Measurements from ENCODE around the gene FBXO8. TPM values are rescaled to one million over a fixed set of nuclear protein-coding genes. Genes with fewer than 3 reads are reported as not detected.
"Not testable (repeated sequence)": the region's sequence is repeated elsewhere in the genome, so short reads cannot be mapped to it uniquely, and the experiment has no call there.

The FBXO8 gene
- polyA plus RNA-seq, 2 of the 4 experiments (the other 2 are of a cell fraction) = 10.3 to 19.5 TPM

- WGBS (ENCODE audit: missing lambda C conversion rate) = 90% methylated on average over 1 of the region's 1 CpG
- Histone ChIP-seq H3K9me3 (no peaks in the 10 kb centered on the region), H3K27ac (no peak overlapping the region), H3K4me2 (no peak overlapping the region), H3K4me3 (no peak overlapping the region), H3K4me1 (no peaks in the 10 kb centered on the region)
- TF ChIP-seq ZNF302 (CRISPR knock-in tag; IDR thresholded peaks at IDR 0.05) (no peak), NPAS2 (CRISPR knock-in tag; IDR thresholded peaks at IDR 0.05; ENCODE audit: borderline replicate concordance) (no peak), RCOR1 (IDR thresholded peaks at IDR 0.05; ENCODE audit: low read depth, low read length) (no peak), MAFK (IDR thresholded peaks at IDR 0.05; ENCODE audit: partially characterized antibody) (peak; percentile 43)
- ChIA-PET POLR2A (no interaction called here), CTCF (no interaction called here)
- FAIRE-seq = no peak
- DNase-seq (ENCODE audit: low read depth in 1 of 2, low spot score in 1 of 2) = no peak
- ATAC-seq = no peak
Observed at GRCh38 chr4:174303687-174304086, 20.2 kb upstream of the FBXO8 start.

GRCh38 chr4:174295142-174295541 lies 11.7 kb upstream of the FBXO8 start:
- DNase-seq (ENCODE audit: low read depth in 1 of 2, low spot score in 1 of 2); H3K9me3 ChIP-seq; FAIRE-seq; H3K4me1 ChIP-seq; H3K27ac ChIP-seq; POLR2A ChIA-PET; CTCF ChIA-PET; ATAC-seq; H3K4me2 ChIP-seq; H3K4me3 ChIP-seq: not testable (repeated sequence)
- WGBS (ENCODE audit: missing lambda C conversion rate) = 100% methylated on average over 1 of the region's 27 CpGs

GRCh38 chr4:174294641-174295040 lies 11.2 kb upstream of the FBXO8 start:
- H3K27ac ChIP-seq; H3K4me3 ChIP-seq; DNase-seq (ENCODE audit: low read depth in 1 of 2, low spot score in 1 of 2); ATAC-seq; POLR2A ChIA-PET; CTCF ChIA-PET; H3K4me2 ChIP-seq; H3K4me1 ChIP-seq; FAIRE-seq; H3K9me3 ChIP-seq: not testable (repeated sequence)
- no CpG with 5 or more reads among the region's 30 CpGs for WGBS (ENCODE audit: missing lambda C conversion rate)

DNA sequence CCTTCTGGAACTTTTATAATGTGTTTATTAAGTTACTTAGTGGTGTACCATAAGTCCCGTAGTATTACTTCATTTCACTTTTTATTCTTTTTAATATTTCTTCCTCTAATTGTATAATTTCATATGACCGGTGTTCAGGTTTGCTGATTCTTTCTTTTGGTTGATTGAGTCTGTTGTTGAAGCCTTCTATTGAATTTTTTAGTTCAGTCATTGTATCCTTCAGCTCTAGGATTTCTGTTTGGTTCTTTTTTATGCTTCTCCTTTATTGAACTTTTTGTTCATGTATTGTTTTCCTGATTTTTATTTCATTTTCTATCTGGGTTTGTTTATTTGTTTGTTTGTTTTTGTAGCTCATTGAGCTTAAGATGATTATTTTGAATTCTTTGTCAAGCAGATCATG lies 9.0 kb upstream of the FBXO8 start:
- Histone ChIP-seq H3K4me3 (no peak overlapping the region), H3K27ac (no peak overlapping the region), H3K4me1 (no peaks in the 10 kb centered on the region), H3K9me3 (peaks cover 9% of the 10 kb centered on the region; the same call in 2 of the 3 replicates), H3K4me2 (no peak overlapping the region)
- FAIRE-seq = no peak
- 90% methylated on average over 2 of the region's 2 CpGs for WGBS (ENCODE audit: missing lambda C conversion rate)
- POLR2A ChIA-PET = no interaction called here
- CTCF ChIA-PET = no interaction called here
- ATAC-seq = no peak
- DNase-seq (ENCODE audit: low read depth in 1 of 2, low spot score in 1 of 2) = peak in 1 of 2 experiments; percentile 9
- TF ChIP-seq JUNB (IDR thresholded peaks at IDR 0.05) (no peak), HOXB13 (CRISPR knock-in tag; IDR thresholded peaks at IDR 0.05; ENCODE audit: low read depth) (no peak), TP53 (CRISPR knock-in tag; IDR thresholded peaks at IDR 0.05) (no peak)

GRCh38 chr4:174286870-174287269 lies 3.4 kb upstream of the FBXO8 start:
- Histone ChIP-seq H3K27ac (no peak overlapping the region), H3K4me3 (no peak overlapping the region), H3K9me3 (peaks cover 2% of the 10 kb centered on the region; the same call in 2 of the 3 replicates), H3K4me1 (peaks cover 12% of the 10 kb centered on the region; the same call in 1 of the 3 replicates), H3K4me2 (no peak overlapping the region)
- DNase-seq (ENCODE audit: low read depth in 1 of 2, low spot score in 1 of 2) (no peak), FAIRE-seq (no peak), ATAC-seq (no peak)
- WGBS (ENCODE audit: missing lambda C conversion rate) = 85% methylated on average over 3 of the region's 3 CpGs
- CTCF ChIA-PET = no interaction called here
- no peak for TF ChIP-seq CBX2 (IDR thresholded peaks at IDR 0.05; ENCODE audit: borderline replicate concordance, low read depth)
- TF ChIP-seq, protein P1, sequence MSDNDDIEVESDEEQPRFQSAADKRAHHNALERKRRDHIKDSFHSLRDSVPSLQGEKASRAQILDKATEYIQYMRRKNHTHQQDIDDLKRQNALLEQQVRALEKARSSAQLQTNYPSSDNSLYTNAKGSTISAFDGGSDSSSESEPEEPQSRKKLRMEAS (IDR thresholded peaks at IDR 0.05) = no peak
- no peak for TF ChIP-seq JUN (IDR thresholded peaks at IDR 0.05)
- no peak for TF ChIP-seq MAFK (IDR thresholded peaks at IDR 0.05; ENCODE audit: partially characterized antibody)
- POLR2A ChIA-PET = no interaction called here

GRCh38 chr4:174284487-174284886 lies 1.0 kb upstream of the FBXO8 start:
- Histone ChIP-seq H3K27ac (peak overlapping the region; percentile 96 to 98), H3K4me1 (peaks cover 14% of the 10 kb centered on the region; the same call in 1 of the 3 replicates), H3K9me3 (no peaks in the 10 kb centered on the region), H3K4me3 (peak overlapping the region; percentile 71), H3K4me2 (peak overlapping the region; percentile 93)
- ATAC-seq (no peak; a peak in 1 of 6 replicates), DNase-seq (ENCODE audit: low read depth in 1 of 2, low spot score in 1 of 2) (no peak), FAIRE-seq (no peak)
- TF ChIP-seq HMGXB4 (CRISPR knock-in tag; IDR thresholded peaks at IDR 0.05; ENCODE audit: borderline replicate concordance) (no peak), RCOR1 (IDR thresholded peaks at IDR 0.05; ENCODE audit: low read depth, low read length) (no peak)
- ChIA-PET CTCF (interaction anchor here (1.2 kb wide), 1 partner anchor 27 kb away, joined by 3 read pairs; no protein-coding TSS in a partner anchor), POLR2A (interaction anchor here (1.3 kb wide), 1 partner anchor 950 kb away, joined by 3 read pairs; the partner anchor contains the start of gene HMGB2)
- 1% methylated on average over 6 of the region's 6 CpGs for WGBS (ENCODE audit: missing lambda C conversion rate)
